T-helper 2 cell (primary cell): ENCODE results near the gene BACH2.
"Not testable (repeated sequence)": the region's sequence is repeated elsewhere in the genome, so short reads cannot be mapped to it uniquely, and the experiment has no call there.

Experiments used
- DNase-seq, 5 experiments: peaks; one replicate each; pipeline versions ENCODE4 v3.0.0 to v3.0.0-alpha.2; 2012 to 2022

The BACH2 gene

GRCh38 chr6:90121982-90122381, 174.7 kb downstream of the BACH2 start:
- no peak for DNase-seq

- DNase-seq = no peak
These were observed 176.3 kb downstream of the BACH2 start for GRCh38 chr6:90120327-90120726.

- DNase-seq = no peak
These were observed 177.0 kb downstream of the BACH2 start for GRCh38 chr6:90119618-90120017.

DNA sequence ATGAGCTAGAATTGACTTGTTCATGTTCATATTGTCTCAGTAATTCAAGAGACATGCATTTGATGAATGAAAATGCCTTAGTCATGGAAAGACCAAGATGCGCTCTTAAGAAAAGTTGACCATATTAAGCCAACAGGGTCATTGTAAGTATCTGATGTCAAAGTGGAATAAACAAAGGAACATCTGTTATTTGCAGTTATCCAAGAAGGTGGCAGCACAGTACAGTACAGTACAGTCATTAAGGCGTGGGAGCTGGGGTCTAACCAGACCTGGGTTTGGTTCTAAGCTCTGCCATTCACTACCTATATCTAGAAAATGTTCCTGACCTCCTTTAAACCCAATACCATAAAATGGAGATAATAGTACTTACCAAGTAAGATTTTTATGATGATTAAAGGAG, 178.1 kb downstream of the BACH2 start:
- DNase-seq = no peak

DNA sequence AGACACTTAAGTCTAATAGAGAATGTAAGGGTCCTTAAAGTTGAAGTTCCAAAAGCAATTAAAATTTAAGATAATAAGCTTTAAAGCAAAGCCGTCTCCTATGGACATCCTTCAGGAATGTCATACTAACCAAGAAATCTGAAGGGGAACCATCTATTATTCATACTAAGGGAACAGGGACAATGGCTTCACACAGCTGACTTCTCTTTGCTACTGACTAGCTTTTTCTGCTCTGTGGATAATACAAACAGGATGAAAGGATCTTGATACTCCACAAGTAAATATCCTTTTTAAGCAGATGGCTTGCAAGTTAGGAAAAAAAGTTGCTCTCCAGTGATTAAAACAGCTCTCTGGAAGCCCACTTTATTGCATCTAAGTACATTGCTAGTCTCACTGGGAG, 178.6 kb downstream of the BACH2 start:
- DNase-seq = no peak

GRCh38 chr6:90116126-90116525, 180.5 kb downstream of the BACH2 start:
- DNase-seq = not testable (repeated sequence)

DNA sequence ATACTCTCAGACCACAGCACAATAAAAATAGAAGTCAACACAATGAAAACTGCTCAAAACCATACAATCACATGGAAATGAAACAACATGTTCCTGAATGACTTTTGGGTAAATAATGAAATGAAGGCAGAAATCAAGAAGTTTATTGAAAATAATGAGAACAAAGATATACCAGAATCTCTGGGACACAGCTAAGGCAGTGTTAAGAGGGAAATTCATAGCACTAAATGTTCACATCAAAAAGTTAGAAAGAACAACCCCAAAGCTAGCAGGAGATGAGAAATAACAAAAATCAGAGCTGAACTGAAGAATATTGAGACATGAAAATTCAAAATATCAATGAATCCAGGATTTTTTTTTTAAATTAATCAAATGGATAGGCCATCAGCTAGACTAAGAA, 183.3 kb downstream of the BACH2 start:
- DNase-seq = no peak

- no peak for DNase-seq
These were observed 185.3 kb downstream of the BACH2 start for GRCh38 chr6:90111387-90111786.

GRCh38 chr6:90110971-90111370, 185.7 kb downstream of the BACH2 start:
- DNase-seq = peak in 4 of 5 experiments; percentile 37 to 91 (median 60)

DNA sequence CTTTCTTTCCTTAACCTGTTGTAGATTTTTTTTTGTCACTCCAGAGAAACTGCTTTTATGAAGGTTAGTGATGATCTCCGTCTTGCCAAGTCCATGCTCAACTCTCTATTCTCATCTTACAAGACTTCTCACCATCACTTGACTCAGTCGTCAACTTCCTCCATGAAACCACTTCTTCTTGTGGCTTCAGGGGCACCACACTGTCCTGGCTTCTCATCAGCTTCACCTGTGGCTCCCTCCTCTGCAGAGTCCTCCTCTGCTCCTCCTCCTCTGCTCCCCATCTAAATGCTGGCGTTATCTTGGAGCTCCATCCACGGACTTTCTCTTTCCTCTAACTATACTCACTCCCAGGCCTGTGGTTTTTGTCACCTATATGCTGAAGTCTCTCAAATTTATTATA, 187.5 kb downstream of the BACH2 start:
- DNase-seq = peak in 1 of 5 experiments; percentile 43

DNA sequence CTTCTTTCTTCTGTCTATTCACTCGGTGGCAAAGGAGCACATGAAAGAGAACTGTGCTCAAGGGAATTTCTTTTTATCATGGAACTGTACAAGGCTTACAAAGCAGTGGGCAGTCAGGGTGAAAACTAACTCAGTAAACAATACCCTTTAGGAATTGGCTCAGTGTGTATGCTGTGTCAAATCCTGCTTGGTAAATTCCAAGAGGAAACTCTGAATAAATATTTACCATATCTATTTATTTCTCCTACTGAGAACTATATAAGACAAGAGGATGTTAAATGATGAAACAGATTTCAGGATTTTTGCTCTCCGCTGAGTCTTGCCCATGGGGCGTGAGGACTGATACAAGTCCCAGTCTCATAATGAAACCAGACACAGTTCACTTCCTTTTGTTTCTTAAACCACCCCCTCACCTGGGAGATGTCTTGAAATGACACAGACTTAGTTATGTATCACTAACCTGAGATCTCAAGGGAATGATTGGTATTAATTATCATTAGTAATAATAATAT, 188.8 kb downstream of the BACH2 start:
- peak in 1 of 5 experiments; percentile 72 for DNase-seq

- no peak for DNase-seq
These were observed 189.3 kb downstream of the BACH2 start for GRCh38 chr6:90107371-90107770.

DNA sequence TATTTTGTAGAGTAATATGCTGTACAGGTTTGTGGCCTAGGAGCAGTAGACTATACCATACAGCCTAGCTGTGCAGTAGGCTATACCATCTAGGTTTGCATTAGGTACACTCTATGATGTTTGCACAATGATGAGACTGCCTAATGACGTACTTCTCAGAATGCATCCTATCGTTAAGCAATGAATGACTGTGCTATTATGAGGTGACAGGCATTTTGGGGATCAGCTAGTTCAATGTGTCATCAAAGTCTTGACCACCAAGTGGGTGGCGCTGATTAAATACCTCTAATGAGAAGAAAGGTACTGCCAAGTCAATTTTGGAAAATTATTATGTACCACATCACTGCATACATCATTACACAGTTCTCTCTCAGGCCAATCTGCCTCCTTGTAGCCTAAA, 190.2 kb downstream of the BACH2 start:
- no peak for DNase-seq

- DNase-seq = no peak
These were observed 191.0 kb downstream of the BACH2 start for GRCh38 chr6:90105506-90106170.

- peak in 3 of 5 experiments; percentile 17 to 81 (median 22) for DNase-seq
These were observed 193.4 kb downstream of the BACH2 start for GRCh38 chr6:90103056-90103800.

DNA sequence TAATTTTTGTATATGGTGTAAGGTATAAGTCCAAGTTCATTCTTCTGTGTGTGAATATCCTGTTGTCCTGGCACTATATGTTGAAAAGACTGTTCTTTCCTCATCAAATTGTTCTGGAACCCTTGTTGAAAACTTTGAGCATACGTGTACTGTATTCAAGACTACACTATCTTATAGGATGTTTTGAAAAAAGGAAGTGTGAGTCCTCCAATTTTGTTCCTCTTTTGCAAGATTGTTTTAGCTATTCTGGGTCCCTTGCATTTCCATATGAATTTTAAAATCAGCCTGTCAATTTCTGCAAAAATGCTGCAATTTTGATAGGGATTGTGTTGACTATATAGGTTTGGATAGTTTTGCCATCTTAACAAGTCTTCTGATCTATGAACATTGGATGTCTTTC, 195.2 kb downstream of the BACH2 start:
- no peak for DNase-seq

GRCh38 chr6:90100059-90100665, 196.5 kb downstream of the BACH2 start:
- DNase-seq = no peak

- DNase-seq = no peak
These were observed 198.0 kb downstream of the BACH2 start for GRCh38 chr6:90098627-90099026.

- DNase-seq = no peak
These were observed 198.6 kb downstream of the BACH2 start for GRCh38 chr6:90098001-90098531.

- no peak for DNase-seq
These were observed 199.3 kb downstream of the BACH2 start for GRCh38 chr6:90097356-90097755.

DNA sequence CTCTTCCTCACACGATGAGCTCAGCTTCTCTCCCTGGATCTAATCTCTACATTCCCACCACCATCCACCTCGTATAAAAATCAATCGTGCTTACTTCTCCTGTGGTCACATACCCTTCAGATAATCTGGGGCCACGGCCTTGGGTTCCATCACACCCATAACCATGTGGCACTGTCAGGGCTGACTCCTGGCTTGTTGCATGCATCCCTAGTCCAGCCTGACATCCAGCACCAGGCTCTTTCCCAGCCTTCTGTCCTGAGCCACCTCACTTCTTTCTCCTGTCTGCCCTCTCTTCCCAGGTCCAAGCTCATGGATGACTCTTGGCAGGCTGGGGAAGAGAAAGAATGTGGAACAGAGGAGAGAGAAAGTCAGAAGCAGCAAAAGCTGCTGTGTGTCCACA, 199.8 kb downstream of the BACH2 start:
- no peak for DNase-seq

- no peak for DNase-seq
These were observed 200.9 kb downstream of the BACH2 start for GRCh38 chr6:90095788-90096187.

DNA sequence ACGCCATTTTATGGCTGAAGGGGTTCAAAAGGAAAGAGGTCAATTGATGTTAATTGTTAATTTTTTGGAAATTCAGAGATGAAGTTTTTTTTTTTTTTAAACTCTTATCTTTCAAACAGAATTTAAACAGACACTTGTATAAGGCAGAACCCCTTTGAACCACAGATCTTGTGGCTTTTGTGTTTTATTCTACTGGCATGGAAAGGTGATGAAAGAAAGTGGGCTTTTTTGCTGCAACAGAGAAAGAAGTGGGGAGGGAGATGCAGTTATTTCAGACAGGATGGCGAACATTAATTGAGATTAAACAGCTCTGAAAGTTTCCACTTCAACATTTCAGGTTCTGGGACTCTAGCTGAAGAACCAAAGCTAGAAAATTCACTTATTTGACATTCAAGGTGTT, 201.5 kb downstream of the BACH2 start:
- no peak for DNase-seq
